ENCODE results near the gene PCDHA1.
A peak's percentile ranks its signal among the peaks of the same experiment; 100 is the strongest.
"Not testable (repeated sequence)": the region's sequence is repeated elsewhere in the genome, so short reads cannot be mapped to it uniquely, and the experiment has no call there.

Gene PCDHA1

DNA sequence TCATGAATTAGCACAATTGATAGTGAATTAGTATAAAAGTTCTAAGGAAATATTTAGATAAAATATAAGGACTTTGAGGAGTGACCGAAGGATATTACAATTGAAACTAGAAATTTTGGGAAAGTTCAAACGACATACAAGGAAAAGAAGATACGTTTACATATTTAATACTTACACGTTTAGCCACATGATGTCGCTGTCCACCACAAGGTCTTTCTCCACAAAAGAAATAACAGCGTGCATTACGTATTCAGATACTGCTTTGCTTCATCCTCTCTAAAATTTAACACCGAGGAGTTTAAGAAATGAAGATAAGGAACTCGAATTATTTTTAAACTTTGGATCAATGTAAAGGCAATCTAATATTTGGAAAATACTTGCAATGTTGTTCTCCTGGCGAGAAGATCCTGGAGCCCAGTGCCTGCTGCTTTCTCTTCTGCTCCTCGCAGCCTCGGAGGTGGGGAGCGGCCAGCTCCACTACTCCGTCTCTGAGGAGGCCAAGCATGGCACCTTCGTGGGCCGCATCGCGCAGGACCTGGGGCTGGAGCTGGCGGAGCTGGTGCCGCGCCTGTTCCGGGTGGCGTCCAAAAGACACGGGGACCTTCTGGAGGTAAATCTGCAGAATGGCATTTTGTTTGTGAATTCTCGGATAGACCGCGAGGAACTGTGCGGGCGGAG, 15.0 kb downstream of the PCDHA1 start, which contains the start of gene PCDHA3:
Gene PCDHA3 (plus strand): TSS at position 242 of the 678 bp plus-strand sequence.
- H3K9me3 ChIP-seq (ENCODE audit: control extremely low read depth in 1 of 5, control insufficient read depth in 4 of 5, insufficient read depth in 2 of 5, low read depth in 1 of 5, low read length in 4 of 5) = peaks cover 10 to 47% (median 38%) of the 10 kb centered on the region in 5 experiments
- ChIA-PET POLR2A (no interaction called here), CTCF (no interaction called here)
- peaks cover 0 to 35% (median 0%) of the 10 kb centered on the region in 5 experiments for H3K27me3 ChIP-seq (replicated peaks in 2 of 5; ENCODE audit: control insufficient read depth in 4 of 5, insufficient read depth in 5 of 5, low read length in 4 of 5)
- H3K4me1 ChIP-seq (ENCODE audit: control extremely low read depth in 1 of 4, control insufficient read depth in 4 of 4, insufficient read depth in 4 of 4, low read length in 3 of 4) = no peaks in the 10 kb centered on the region
- DNase-seq = peak in 2 of 3 donors; percentile 22 to 35
- 25% methylated on average over 13 of the region's 29 CpGs for WGBS (ENCODE audit: insufficient coverage)
- H3K4me3 ChIP-seq (ENCODE audit: control insufficient read depth in 1 of 7, extremely low read depth in 1 of 7, insufficient read depth in 4 of 7, low read depth in 2 of 7, low read length in 6 of 7) = no peak within 1 kb of the TSS
- no peak within 1 kb of the TSS for H3K27ac ChIP-seq (ENCODE audit: insufficient read depth in 1 of 2, low read depth in 1 of 2, low read length in 2 of 2, poor library complexity in 1 of 2, severe bottlenecking in 2 of 2)
- no peaks in the 10 kb centered on the region for H3K36me3 ChIP-seq (ENCODE audit: control insufficient read depth in 4 of 4, insufficient read depth in 4 of 4, low read length in 3 of 4)

DNA sequence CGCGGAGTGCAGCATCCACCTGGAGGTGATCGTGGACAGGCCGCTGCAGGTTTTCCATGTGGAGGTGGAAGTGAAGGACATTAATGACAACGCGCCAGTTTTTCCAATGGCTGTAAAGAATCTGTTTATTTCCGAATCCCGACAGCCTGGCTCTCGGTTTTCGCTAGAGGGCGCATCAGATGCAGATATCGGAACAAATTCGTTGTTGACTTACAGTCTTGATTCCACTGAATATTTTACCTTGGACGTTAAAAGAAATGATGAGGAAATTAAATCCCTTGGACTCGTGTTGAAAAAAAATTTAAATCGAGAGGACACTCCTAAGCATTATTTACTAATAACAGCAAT, 15.5 kb downstream of the PCDHA1 start:
- CTCF ChIA-PET = no interaction called here
- peak in 1 of 3 donors; percentile 8 for DNase-seq
- 13% methylated on average over 13 of the region's 16 CpGs for WGBS (ENCODE audit: insufficient coverage)

DNA sequence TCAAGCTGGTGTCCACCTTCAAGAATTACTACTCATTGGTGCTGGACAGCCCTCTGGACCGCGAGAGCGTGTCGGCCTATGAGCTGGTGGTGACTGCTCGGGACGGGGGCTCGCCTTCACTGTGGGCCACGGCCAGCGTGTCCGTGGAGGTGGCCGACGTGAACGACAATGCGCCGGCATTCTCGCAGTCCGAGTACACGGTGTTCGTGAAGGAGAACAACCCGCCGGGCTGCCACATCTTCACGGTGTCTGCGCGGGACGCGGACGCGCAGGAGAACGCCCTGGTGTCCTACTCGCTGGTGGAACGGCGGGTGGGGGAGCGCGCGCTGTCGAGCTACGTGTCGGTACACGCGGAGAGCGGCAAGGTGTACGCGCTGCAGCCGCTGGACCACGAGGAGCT, 16.4 kb downstream of the PCDHA1 start:
- Histone ChIP-seq H3K27me3 (replicated peaks in 2 of 5; ENCODE audit: control insufficient read depth in 4 of 5, insufficient read depth in 5 of 5, low read length in 4 of 5) (peaks cover 0 to 31% (median 0%) of the 10 kb centered on the region in 5 experiments), H3K9me3 (ENCODE audit: control extremely low read depth in 1 of 5, control insufficient read depth in 4 of 5, insufficient read depth in 2 of 5, low read depth in 1 of 5, low read length in 4 of 5) (peaks cover 10 to 45% (median 31%) of the 10 kb centered on the region in 5 experiments)
- 50% methylated on average over 42 of the region's 45 CpGs for WGBS (ENCODE audit: insufficient coverage)
- CTCF ChIA-PET; H3K27ac ChIP-seq (ENCODE audit: insufficient read depth in 1 of 2, low read depth in 1 of 2, low read length in 2 of 2, poor library complexity in 1 of 2, severe bottlenecking in 2 of 2); H3K4me1 ChIP-seq (ENCODE audit: control extremely low read depth in 1 of 4, control insufficient read depth in 4 of 4, insufficient read depth in 4 of 4, low read length in 3 of 4); DNase-seq; POLR2A ChIA-PET; H3K36me3 ChIP-seq (ENCODE audit: control insufficient read depth in 4 of 4, insufficient read depth in 4 of 4, low read length in 3 of 4); H3K4me3 ChIP-seq (ENCODE audit: control insufficient read depth in 1 of 7, extremely low read depth in 1 of 7, insufficient read depth in 4 of 7, low read depth in 2 of 7, low read length in 6 of 7): not testable (repeated sequence)

More for the DNA sequence above, 15.5 kb downstream of the PCDHA1 start:
- Histone ChIP-seq H3K9me3 (ENCODE audit: control extremely low read depth in 1 of 5, control insufficient read depth in 4 of 5, insufficient read depth in 2 of 5, low read depth in 1 of 5, low read length in 4 of 5) (peaks cover 10 to 47% (median 33%) of the 10 kb centered on the region in 5 experiments), H3K27me3 (replicated peaks in 2 of 5; ENCODE audit: control insufficient read depth in 4 of 5, insufficient read depth in 5 of 5, low read length in 4 of 5) (peaks cover 0 to 31% (median 0%) of the 10 kb centered on the region in 5 experiments), H3K27ac (ENCODE audit: insufficient read depth in 1 of 2, low read depth in 1 of 2, low read length in 2 of 2, poor library complexity in 1 of 2, severe bottlenecking in 2 of 2) (no peak overlapping the region), H3K4me3 (ENCODE audit: control insufficient read depth in 1 of 7, extremely low read depth in 1 of 7, insufficient read depth in 4 of 7, low read depth in 2 of 7, low read length in 6 of 7) (no peak overlapping the region), H3K4me1 (ENCODE audit: control extremely low read depth in 1 of 4, control insufficient read depth in 4 of 4, insufficient read depth in 4 of 4, low read length in 3 of 4) (no peaks in the 10 kb centered on the region), H3K36me3 (ENCODE audit: control insufficient read depth in 4 of 4, insufficient read depth in 4 of 4, low read length in 3 of 4) (no peaks in the 10 kb centered on the region)
- POLR2A ChIA-PET = no interaction called here

DNA sequence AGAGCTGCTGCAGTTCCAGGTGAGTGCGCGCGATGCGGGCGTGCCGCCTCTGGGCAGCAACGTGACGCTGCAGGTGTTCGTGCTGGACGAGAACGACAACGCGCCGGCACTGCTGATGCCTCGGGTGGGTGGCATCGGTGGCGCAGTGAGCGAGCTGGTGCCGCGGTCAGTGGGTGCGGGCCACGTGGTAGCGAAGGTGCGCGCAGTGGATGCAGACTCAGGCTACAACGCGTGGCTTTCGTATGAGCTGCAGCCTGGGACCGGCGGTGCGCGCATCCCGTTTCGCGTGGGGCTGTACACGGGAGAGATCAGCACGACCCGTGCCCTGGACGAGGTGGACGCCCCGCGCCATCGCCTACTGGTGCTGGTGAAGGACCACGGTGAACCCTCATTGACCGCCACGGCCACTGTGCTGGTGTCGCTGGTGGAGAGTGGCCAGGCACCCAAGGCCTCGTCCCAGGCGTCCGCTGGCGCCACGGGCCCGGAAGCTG, 16.9 kb downstream of the PCDHA1 start:
- no peak overlapping the region for H3K4me3 ChIP-seq (ENCODE audit: control insufficient read depth in 1 of 7, extremely low read depth in 1 of 7, insufficient read depth in 4 of 7, low read depth in 2 of 7, low read length in 6 of 7)
- H3K4me1 ChIP-seq (ENCODE audit: control extremely low read depth in 1 of 4, control insufficient read depth in 4 of 4, insufficient read depth in 4 of 4, low read length in 3 of 4) = no peaks in the 10 kb centered on the region
- peaks cover 10 to 50% (median 36%) of the 10 kb centered on the region in 5 experiments for H3K9me3 ChIP-seq (ENCODE audit: control extremely low read depth in 1 of 5, control insufficient read depth in 4 of 5, insufficient read depth in 2 of 5, low read depth in 1 of 5, low read length in 4 of 5)
- WGBS (ENCODE audit: insufficient coverage) = 44% methylated on average over 48 of the region's 53 CpGs
- peaks cover 0 to 36% (median 0%) of the 10 kb centered on the region in 5 experiments for H3K27me3 ChIP-seq (replicated peaks in 2 of 5; ENCODE audit: control insufficient read depth in 4 of 5, insufficient read depth in 5 of 5, low read length in 4 of 5)
- POLR2A ChIA-PET = no interaction called here
- no peaks in the 10 kb centered on the region for H3K36me3 ChIP-seq (ENCODE audit: control insufficient read depth in 4 of 4, insufficient read depth in 4 of 4, low read length in 3 of 4)
- CTCF ChIA-PET = no interaction called here
- no peak for DNase-seq
- H3K27ac ChIP-seq (ENCODE audit: insufficient read depth in 1 of 2, low read depth in 1 of 2, low read length in 2 of 2, poor library complexity in 1 of 2, severe bottlenecking in 2 of 2) = no peak overlapping the region

DNA sequence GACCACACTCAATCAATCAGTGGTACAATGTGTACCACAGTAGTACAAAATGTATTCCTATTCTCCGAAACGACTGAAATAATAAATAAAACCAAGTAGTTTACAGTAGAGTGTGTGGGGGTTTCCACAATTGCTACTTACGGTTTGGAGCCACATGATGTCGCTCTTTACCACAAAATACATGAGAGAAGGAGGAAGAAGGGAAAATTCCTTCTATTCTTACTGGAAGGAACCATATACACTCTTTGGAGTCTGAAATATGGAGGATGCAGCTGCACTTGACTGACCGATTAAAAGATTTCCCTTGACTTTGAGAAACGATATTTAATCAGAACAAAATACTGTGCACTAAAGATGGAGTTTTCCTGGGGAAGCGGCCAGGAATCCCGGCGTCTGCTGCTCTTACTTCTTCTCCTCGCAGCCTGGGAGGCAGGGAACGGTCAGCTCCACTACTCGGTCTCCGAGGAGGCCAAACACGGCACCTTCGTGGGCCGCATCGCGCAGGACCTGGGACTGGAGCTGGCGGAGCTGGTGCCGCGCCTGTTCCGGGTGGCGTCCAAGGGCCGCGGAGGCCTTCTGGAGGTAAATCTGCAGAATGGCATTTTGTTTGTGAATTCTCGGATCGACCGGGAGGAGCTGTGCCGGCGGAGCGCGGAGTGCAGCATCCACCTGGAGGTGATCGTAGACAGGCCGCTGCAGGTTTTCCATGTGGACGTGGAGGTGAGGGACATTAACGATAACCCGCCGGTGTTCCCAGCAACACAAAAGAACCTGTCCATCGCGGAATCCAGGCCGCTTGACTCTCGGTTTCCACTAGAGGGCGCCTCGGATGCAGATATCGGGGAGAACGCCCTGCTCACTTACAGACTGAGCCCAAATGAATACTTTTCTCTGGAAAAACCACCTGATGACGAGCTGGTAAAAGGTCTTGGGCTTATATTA, 21.2 kb downstream of the PCDHA1 start, which contains the start of gene PCDHA4:
Gene PCDHA4 (plus strand): TSS at position 235 of the 942 bp plus-strand sequence.
- ChIA-PET POLR2A (no interaction called here), CTCF (interaction anchor here (0.9 kb wide), 1 partner anchor 751 kb away, joined by 3 read pairs; no protein-coding TSS in a partner anchor)
- DNase-seq = peak in 2 of 3 donors; percentile 21 to 32
- Histone ChIP-seq H3K27me3 (replicated peaks in 2 of 5; ENCODE audit: control insufficient read depth in 4 of 5, insufficient read depth in 5 of 5, low read length in 4 of 5) (peaks cover 0 to 29% (median 0%) of the 10 kb centered on the region in 5 experiments), H3K36me3 (ENCODE audit: control insufficient read depth in 4 of 4, insufficient read depth in 4 of 4, low read length in 3 of 4) (no peaks in the 10 kb centered on the region), H3K27ac (ENCODE audit: insufficient read depth in 1 of 2, low read depth in 1 of 2, low read length in 2 of 2, poor library complexity in 1 of 2, severe bottlenecking in 2 of 2) (no peak within 1 kb of the TSS), H3K9me3 (ENCODE audit: control extremely low read depth in 1 of 5, control insufficient read depth in 4 of 5, insufficient read depth in 2 of 5, low read depth in 1 of 5, low read length in 4 of 5) (peaks cover 1 to 47% (median 36%) of the 10 kb centered on the region in 5 experiments), H3K4me1 (ENCODE audit: control extremely low read depth in 1 of 4, control insufficient read depth in 4 of 4, insufficient read depth in 4 of 4, low read length in 3 of 4) (no peaks in the 10 kb centered on the region), H3K4me3 (ENCODE audit: control insufficient read depth in 1 of 7, extremely low read depth in 1 of 7, insufficient read depth in 4 of 7, low read depth in 2 of 7, low read length in 6 of 7) (peak within 1 kb of the TSS in 2 of 7 experiments; percentile 4 to 38)
- WGBS (ENCODE audit: insufficient coverage) = 16% methylated on average over 20 of the region's 47 CpGs

DNA sequence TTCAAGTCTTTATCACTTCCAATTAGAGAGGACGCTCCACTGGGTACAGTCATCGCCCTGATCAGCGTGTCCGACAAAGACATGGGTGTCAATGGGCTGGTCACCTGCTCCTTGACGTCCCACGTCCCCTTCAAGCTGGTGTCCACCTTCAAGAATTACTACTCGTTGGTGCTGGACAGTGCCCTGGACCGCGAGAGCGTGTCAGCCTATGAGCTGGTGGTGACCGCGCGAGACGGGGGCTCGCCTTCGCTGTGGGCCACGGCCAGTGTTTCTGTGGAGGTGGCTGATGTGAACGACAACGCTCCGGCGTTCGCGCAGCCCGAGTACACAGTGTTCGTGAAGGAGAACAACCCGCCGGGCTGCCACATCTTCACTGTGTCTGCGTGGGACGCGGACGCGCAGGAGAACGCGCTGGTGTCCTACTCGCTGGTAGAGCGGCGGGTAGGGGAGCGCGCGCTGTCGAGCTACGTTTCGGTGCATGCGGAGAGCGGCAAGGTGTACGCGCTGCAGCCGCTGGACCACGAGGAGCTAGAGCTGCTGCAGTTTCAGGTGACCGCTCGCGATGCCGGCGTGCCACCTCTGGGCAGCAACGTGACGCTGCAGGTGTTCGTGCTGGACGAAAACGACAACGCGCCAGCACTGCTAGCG, 22.4 kb downstream of the PCDHA1 start:
- H3K4me1 ChIP-seq (ENCODE audit: control extremely low read depth in 1 of 4, control insufficient read depth in 4 of 4, insufficient read depth in 4 of 4, low read length in 3 of 4); H3K4me3 ChIP-seq (ENCODE audit: control insufficient read depth in 1 of 7, extremely low read depth in 1 of 7, insufficient read depth in 4 of 7, low read depth in 2 of 7, low read length in 6 of 7); H3K27ac ChIP-seq (ENCODE audit: insufficient read depth in 1 of 2, low read depth in 1 of 2, low read length in 2 of 2, poor library complexity in 1 of 2, severe bottlenecking in 2 of 2); CTCF ChIA-PET; H3K36me3 ChIP-seq (ENCODE audit: control insufficient read depth in 4 of 4, insufficient read depth in 4 of 4, low read length in 3 of 4); POLR2A ChIA-PET; DNase-seq: not testable (repeated sequence)
- Histone ChIP-seq H3K27me3 (replicated peaks in 2 of 5; ENCODE audit: control insufficient read depth in 4 of 5, insufficient read depth in 5 of 5, low read length in 4 of 5) (peaks cover 0 to 17% (median 0%) of the 10 kb centered on the region in 5 experiments), H3K9me3 (ENCODE audit: control extremely low read depth in 1 of 5, control insufficient read depth in 4 of 5, insufficient read depth in 2 of 5, low read depth in 1 of 5, low read length in 4 of 5) (peaks cover 0 to 37% (median 24%) of the 10 kb centered on the region in 5 experiments)
- WGBS (ENCODE audit: insufficient coverage) = 57% methylated on average over 47 of the region's 62 CpGs

Data from common myeloid progenitor, CD34-positive (primary cell).